Breast epithelium (tissue), 4 donors: ENCODE measurements around the gene FUT7. TPM values are rescaled to one million over a fixed set of nuclear protein-coding genes. Genes with fewer than 3 reads are reported as not detected.

Experiments used
- DNase-seq, 2 donors: peaks; one replicate each; pipeline ENCODE4 v3.0.0-alpha.2; 2019; ENCODE audit warnings: low spot score in 2 of 2
- H3K27ac ChIP-seq, 2 donors: fragments of 200-600 bp; sonication (generic) in 1 of 2; one replicate each; pipeline ENCODE4 v1.5.1; 2016 to 2019; ENCODE audit warnings: mild to moderate bottlenecking in 1 of 2
- H3K27me3 ChIP-seq, 2 donors: fragments of 200-600 bp; sonication (generic) in 1 of 2; one replicate each; pipeline versions ENCODE4 v1.5.1 to v1.6.0; 2017 to 2019; ENCODE audit warnings: control low read depth in 1 of 2, mild to moderate bottlenecking in 1 of 2
- H3K36me3 ChIP-seq: fragments of 200-600 bp; one replicate; pipeline ENCODE4 v1.5.1; 2019
- H3K4me1 ChIP-seq, 2 donors: fragments of 200-600 bp; sonication (generic); one replicate each; pipeline ENCODE4 v1.5.1; 2016 to 2019; ENCODE audit warnings: control low read depth in 1 of 2
- H3K4me3 ChIP-seq, 3 donors: fragments of 200-600 bp; sonication (generic); 1 replicate in 2 of 3; 2 replicates in 1 of 3; pipeline ENCODE4 v1.5.1; 2016 to 2019; ENCODE audit warnings: mild to moderate bottlenecking in 3 of 3, moderate library complexity in 2 of 3
- H3K9me3 ChIP-seq, 2 donors: fragments of 200-600 bp; sonication (generic) in 1 of 2; one replicate each; pipeline ENCODE4 v1.5.1; 2016 to 2019; ENCODE audit warnings: control low read depth in 1 of 2
- CTCF ChIP-seq, 3 donors: fragments of 450-650 bp; IDR thresholded peaks; one replicate each; pipeline ENCODE4 v1.5.1; 2016 to 2017; ENCODE audit warnings: antibody characterized with exemption in 3 of 3, mild to moderate bottlenecking in 3 of 3, moderate library complexity in 3 of 3
- POLR2A ChIP-seq: fragments of 450-650 bp; IDR thresholded peaks from one replicate; pipeline ENCODE4 v1.6.1; 2016; ENCODE audit warnings: antibody characterized with exemption, mild to moderate bottlenecking, moderate library complexity
- POLR2AphosphoS5 ChIP-seq, 3 donors: sonication (generic); formaldehyde crosslinking; IDR thresholded peaks; one replicate each; pipeline ENCODE4 v1.6.1; 2017; ENCODE audit warnings: antibody characterized with exemption in 3 of 3
- intact Hi-C: fragments of 100-400 bp; cut with DNase I; formaldehyde crosslinking; loops from one replicate; pipeline ENCODE4 v1.15.1; 2023; ENCODE audit warnings: low total_unique reads
- total RNA-seq, 3 donors: library from RNA; depleted of rRNA; stranded (reverse); fragments of >200 nt; gene quantifications; one replicate each; pipeline ENCODE4 v1.1.0, GENCODE V29; 2016

The FUT7 gene
- total RNA-seq, 3 donors from 2014 or later = not detected

GRCh38 chr9:137021568-137021978, 10.3 kb downstream of the FUT7 start:
- intact Hi-C loops = no loop called here
- no peaks in the 10 kb centered on the region for H3K27me3 ChIP-seq
- no peak overlapping the region for H3K4me3 ChIP-seq
- DNase-seq = no peak
- no peaks in the 10 kb centered on the region for H3K9me3 ChIP-seq
- TF ChIP-seq POLR2A = no peak
- no peak for TF ChIP-seq POLR2AphosphoS5 (IDR thresholded peaks at IDR 0.05)
- no peak for TF ChIP-seq CTCF (IDR thresholded peaks at IDR 0.05)
- H3K36me3 ChIP-seq = no peaks in the 10 kb centered on the region
- no peak overlapping the region for H3K27ac ChIP-seq
- peaks cover 0 to 11% of the 10 kb centered on the region in 2 donors for H3K4me1 ChIP-seq

- intact Hi-C loops = no loop called here
- Histone ChIP-seq H3K9me3 (no peaks in the 10 kb centered on the region), H3K27ac (no peak overlapping the region), H3K27me3 (no peaks in the 10 kb centered on the region), H3K4me3 (no peak overlapping the region), H3K4me1 (peaks cover 0 to 5% of the 10 kb centered on the region in 2 donors), H3K36me3 (no peaks in the 10 kb centered on the region)
- no peak for DNase-seq
- TF ChIP-seq CTCF (IDR thresholded peaks at IDR 0.05) = no peak
- TF ChIP-seq POLR2A = no peak
- TF ChIP-seq POLR2AphosphoS5 (IDR thresholded peaks at IDR 0.05) = no peak
Observed at GRCh38 chr9:137020771-137021567, 10.9 kb downstream of the FUT7 start.

GRCh38 chr9:137019891-137020683, 11.8 kb downstream of the FUT7 start:
- Histone ChIP-seq H3K9me3 (no peaks in the 10 kb centered on the region), H3K4me1 (no peaks in the 10 kb centered on the region), H3K4me3 (no peak overlapping the region), H3K27ac (no peak overlapping the region), H3K36me3 (no peaks in the 10 kb centered on the region), H3K27me3 (no peaks in the 10 kb centered on the region)
- TF ChIP-seq CTCF (IDR thresholded peaks at IDR 0.05) (no peak), POLR2A (no peak), POLR2AphosphoS5 (IDR thresholded peaks at IDR 0.05) (no peak)
- no peak for DNase-seq
- intact Hi-C loops = no loop called here

- H3K4me1 ChIP-seq = no peaks in the 10 kb centered on the region
- TF ChIP-seq POLR2A = no peak
- TF ChIP-seq CTCF (IDR thresholded peaks at IDR 0.05) = no peak
- TF ChIP-seq POLR2AphosphoS5 (IDR thresholded peaks at IDR 0.05) = no peak
- H3K27me3 ChIP-seq = no peaks in the 10 kb centered on the region
- no peaks in the 10 kb centered on the region for H3K9me3 ChIP-seq
- H3K36me3 ChIP-seq = no peaks in the 10 kb centered on the region
- intact Hi-C loops = no loop called here
- DNase-seq = no peak
- no peak overlapping the region for H3K27ac ChIP-seq
- H3K4me3 ChIP-seq = no peak overlapping the region
Observed at GRCh38 chr9:137018761-137019559, 12.9 kb downstream of the FUT7 start.
